Caki2 (cell line): ENCODE measurements around the gene TMA7. TPM values are rescaled to one million over a fixed set of nuclear protein-coding genes. Genes with fewer than 3 reads are reported as not detected.
"Not testable (repeated sequence)": the region's sequence is repeated elsewhere in the genome, so short reads cannot be mapped to it uniquely, and the experiment has no call there.

Experiments used
- DNase-seq: peaks from one replicate; pipeline ENCODE4 v3.0.0-alpha.2; 2015; ENCODE audit warnings: low read depth
- in situ Hi-C: cut with HindIII; loops from 2 replicates; pipeline ENCODE4 v1.10.0; 2016; ENCODE audit warnings: low sequenced_read_pairs, low pct_unique_long_range_greater_than_20kb, mixed read lengths
- total RNA-seq: library from RNA; depleted of rRNA; stranded (reverse); fragments of >200 nt; shearing (Covaris generic); gene quantifications from 2 replicates; pipeline ENCODE4 v1.2.3, GENCODE V29; 2014; ENCODE audit warnings: low replicate concordance; rRNA removed

TMA7 gene
- total RNA-seq, 1 experiment from 2014 or later = 418 TPM

- in situ Hi-C loops, DNase-seq: not testable (repeated sequence)
Measured at GRCh38 chr3:48474031-48474430, 34.0 kb downstream of the TMA7 start.

- DNase-seq = no peak
- in situ Hi-C loops = no loop called here
Measured at GRCh38 chr3:48474619-48475018, 34.6 kb downstream of the TMA7 start.

GRCh38 chr3:48475188-48475587, 35.1 kb downstream of the TMA7 start:
- DNase-seq = no peak
- in situ Hi-C loops = no loop called here

- in situ Hi-C loops = no loop called here
- DNase-seq = no peak
Measured at GRCh38 chr3:48476426-48477053, 36.5 kb downstream of the TMA7 start.

- no peak for DNase-seq
- in situ Hi-C loops = no loop called here
Measured at GRCh38 chr3:48477959-48478520, 38.0 kb downstream of the TMA7 start.

- no peak for DNase-seq
- in situ Hi-C loops = no loop called here
Measured at GRCh38 chr3:48478626-48479555, 38.8 kb downstream of the TMA7 start.

GRCh38 chr3:48480891-48481290, 40.8 kb downstream of the TMA7 start:
- DNase-seq, in situ Hi-C loops: not testable (repeated sequence)

GRCh38 chr3:48482822-48483221, 42.8 kb downstream of the TMA7 start:
- in situ Hi-C loops = not testable (repeated sequence)

GRCh38 chr3:48486952-48487351, 46.9 kb downstream of the TMA7 start:
- DNase-seq = no peak
- in situ Hi-C loops = no loop called here

More at GRCh38 chr3:48482822-48483221, 42.8 kb downstream of the TMA7 start:
- DNase-seq = not testable (repeated sequence)

GRCh38 chr3:48492461-48493202, 52.6 kb downstream of the TMA7 start:
- in situ Hi-C loops = no loop called here
- DNase-seq = no peak

GRCh38 chr3:48493203-48493501, 53.1 kb downstream of the TMA7 start:
- DNase-seq = no peak
- in situ Hi-C loops = no loop called here

Other genes starting within 250 kb of the TMA7 start
- gene CAMP, start 216.8 kb upstream of the TMA7 start, total RNA-seq = not detected in 2 replicates
- gene ZNF589, start 199.2 kb upstream of the TMA7 start, total RNA-seq = 0.68 and 1.5 TPM in 2 replicates
- gene NME6, start 138.9 kb upstream of the TMA7 start, total RNA-seq = 39.9 and 45.3 TPM in 2 replicates
- not detected in 2 replicates for gene SPINK8, start 106.6 kb upstream of the TMA7 start, total RNA-seq
- gene FBXW12, start 68.0 kb upstream of the TMA7 start, total RNA-seq = not detected in 2 replicates
- gene PLXNB1, start 10.2 kb upstream of the TMA7 start, total RNA-seq = 17.8 and 24.8 TPM in 2 replicates
- gene CCDC51, start 138 bp upstream of the TMA7 start, total RNA-seq = 49.6 and 59.3 TPM in 2 replicates
- 1.6 and 4.0 TPM in 2 replicates for gene ATRIP, start 6.5 kb downstream of the TMA7 start, total RNA-seq
- gene SHISA5, start 63.9 kb downstream of the TMA7 start, total RNA-seq = 118 and 132 TPM in 2 replicates
- gene PFKFB4, start 116.5 kb downstream of the TMA7 start, total RNA-seq = 16.9 and 23.8 TPM in 2 replicates
- 0.52 and 1.2 TPM in 2 replicates for gene UCN2, start 123.5 kb downstream of the TMA7 start, total RNA-seq
- 72.6 and 84.9 TPM in 2 replicates for gene COL7A1, start 155.1 kb downstream of the TMA7 start, total RNA-seq
- 232 and 416 TPM in 2 replicates for gene UQCRC1, start 169.4 kb downstream of the TMA7 start, total RNA-seq
- not detected in 2 replicates for gene TMEM89, start 181.5 kb downstream of the TMA7 start, total RNA-seq
- gene SLC26A6, start 195.2 kb downstream of the TMA7 start, total RNA-seq = 12.8 and 14.8 TPM in 2 replicates
- gene CELSR3, start 222.6 kb downstream of the TMA7 start, total RNA-seq = 2.1 and 3.6 TPM in 2 replicates
- gene NCKIPSD, start 245.7 kb downstream of the TMA7 start, total RNA-seq = 4.0 and 25.1 TPM in 2 replicates